Measurements from ENCODE around the gene INTS6L.
"Not testable (repeated sequence)": the region's sequence is repeated elsewhere in the genome, so short reads cannot be mapped to it uniquely, and the experiment has no call there.

Gene INTS6L

GRCh38 chrX:135557344-135557743 is 36.9 kb downstream of the INTS6L start:
- TF ChIP-seq, protein P1, sequence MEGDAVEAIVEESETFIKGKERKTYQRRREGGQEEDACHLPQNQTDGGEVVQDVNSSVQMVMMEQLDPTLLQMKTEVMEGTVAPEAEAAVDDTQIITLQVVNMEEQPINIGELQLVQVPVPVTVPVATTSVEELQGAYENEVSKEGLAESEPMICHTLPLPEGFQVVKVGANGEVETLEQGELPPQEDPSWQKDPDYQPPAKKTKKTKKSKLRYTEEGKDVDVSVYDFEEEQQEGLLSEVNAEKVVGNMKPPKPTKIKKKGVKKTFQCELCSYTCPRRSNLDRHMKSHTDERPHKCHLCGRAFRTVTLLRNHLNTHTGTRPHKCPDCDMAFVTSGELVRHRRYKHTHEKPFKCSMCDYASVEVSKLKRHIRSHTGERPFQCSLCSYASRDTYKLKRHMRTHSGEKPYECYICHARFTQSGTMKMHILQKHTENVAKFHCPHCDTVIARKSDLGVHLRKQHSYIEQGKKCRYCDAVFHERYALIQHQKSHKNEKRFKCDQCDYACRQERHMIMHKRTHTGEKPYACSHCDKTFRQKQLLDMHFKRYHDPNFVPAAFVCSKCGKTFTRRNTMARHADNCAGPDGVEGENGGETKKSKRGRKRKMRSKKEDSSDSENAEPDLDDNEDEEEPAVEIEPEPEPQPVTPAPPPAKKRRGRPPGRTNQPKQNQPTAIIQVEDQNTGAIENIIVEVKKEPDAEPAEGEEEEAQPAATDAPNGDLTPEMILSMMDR (IDR thresholded peaks at IDR 0.05), result no peak
- Mint-ChIP-seq H3K27me3 (ENCODE audit: low read depth, poor library complexity) (no peaks in the 10 kb centered on the region), H3K27ac (no peak overlapping the region), H3K4me3 (no peak overlapping the region), H3K9me3 (peaks cover 8% of the 10 kb centered on the region), H3K36me3 (ENCODE audit: low read depth) (peaks cover 44% of the 10 kb centered on the region), H3K4me1 (no peaks in the 10 kb centered on the region)
- DNase-seq, result no peak

- no peak for DNase-seq
- no peak overlapping the region for H3K27ac Mint-ChIP-seq
- no peaks in the 10 kb centered on the region for H3K4me1 Mint-ChIP-seq
- TF ChIP-seq, protein P1 (IDR thresholded peaks at IDR 0.05), result peak; percentile 22
- H3K27me3 Mint-ChIP-seq (ENCODE audit: low read depth, poor library complexity), result no peaks in the 10 kb centered on the region
- no peak overlapping the region for H3K4me3 Mint-ChIP-seq
- peaks cover 26% of the 10 kb centered on the region for H3K9me3 Mint-ChIP-seq
- peaks cover 22% of the 10 kb centered on the region for H3K36me3 Mint-ChIP-seq (ENCODE audit: low read depth)
Measured at GRCh38 chrX:135572436-135572835, 52.0 kb downstream of the INTS6L start.

DNA sequence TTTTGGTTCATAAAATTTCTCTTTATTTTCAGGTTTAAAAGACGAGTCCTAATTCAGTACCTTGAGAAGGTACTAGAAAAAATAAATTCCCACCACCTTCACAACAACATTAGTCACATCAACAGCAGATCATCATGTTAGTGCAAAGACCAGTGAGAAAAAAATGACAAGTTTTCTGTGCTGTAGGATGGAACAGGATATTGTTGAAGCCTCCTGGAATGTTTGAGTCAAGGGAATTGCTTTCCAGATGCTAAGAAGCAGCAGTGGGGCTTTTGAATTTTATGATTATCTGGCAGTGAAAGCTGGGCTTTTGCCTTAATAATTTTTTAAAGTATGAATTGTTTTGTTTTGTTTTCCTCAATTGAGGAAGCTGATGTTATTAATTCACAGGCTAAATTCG is 61.0 kb downstream of the INTS6L start:
- peaks cover 31% of the 10 kb centered on the region for H3K36me3 Mint-ChIP-seq (ENCODE audit: low read depth)
- no peaks in the 10 kb centered on the region for H3K4me1 Mint-ChIP-seq
- TF ChIP-seq, protein P1 (IDR thresholded peaks at IDR 0.05), result no peak
- H3K4me3 Mint-ChIP-seq, result no peak overlapping the region
- no peak for DNase-seq
- peaks cover 4% of the 10 kb centered on the region for H3K27me3 Mint-ChIP-seq (ENCODE audit: low read depth, poor library complexity)
- H3K27ac Mint-ChIP-seq, result no peak overlapping the region
- H3K9me3 Mint-ChIP-seq, result peaks cover 50% of the 10 kb centered on the region

GRCh38 chrX:135585153-135585552 is 64.7 kb downstream of the INTS6L start:
- Mint-ChIP-seq H3K9me3 (peaks cover 36% of the 10 kb centered on the region), H3K27me3 (ENCODE audit: low read depth, poor library complexity) (peaks cover 8% of the 10 kb centered on the region), H3K27ac (no peak overlapping the region), H3K4me3 (no peak overlapping the region), H3K4me1 (no peaks in the 10 kb centered on the region), H3K36me3 (ENCODE audit: low read depth) (peaks cover 11% of the 10 kb centered on the region)
- no peak for DNase-seq
- TF ChIP-seq, protein P1 (IDR thresholded peaks at IDR 0.05), result no peak

- TF ChIP-seq, protein P1 (IDR thresholded peaks at IDR 0.05), result no peak
- Mint-ChIP-seq H3K27me3 (ENCODE audit: low read depth, poor library complexity) (peaks cover 13% of the 10 kb centered on the region), H3K36me3 (ENCODE audit: low read depth) (no peaks in the 10 kb centered on the region), H3K27ac (no peak overlapping the region), H3K4me1 (no peaks in the 10 kb centered on the region), H3K4me3 (no peak overlapping the region), H3K9me3 (peaks cover 34% of the 10 kb centered on the region)
- no peak for DNase-seq
Measured at GRCh38 chrX:135591871-135592270, 71.4 kb downstream of the INTS6L start.

GRCh38 chrX:135594049-135594448 is 73.6 kb downstream of the INTS6L start:
- H3K27me3 Mint-ChIP-seq (ENCODE audit: low read depth, poor library complexity), result peaks cover 15% of the 10 kb centered on the region
- H3K27ac Mint-ChIP-seq; H3K4me3 Mint-ChIP-seq; DNase-seq; H3K4me1 Mint-ChIP-seq; H3K36me3 Mint-ChIP-seq (ENCODE audit: low read depth): not testable (repeated sequence)
- H3K9me3 Mint-ChIP-seq, result peaks cover 28% of the 10 kb centered on the region

DNA sequence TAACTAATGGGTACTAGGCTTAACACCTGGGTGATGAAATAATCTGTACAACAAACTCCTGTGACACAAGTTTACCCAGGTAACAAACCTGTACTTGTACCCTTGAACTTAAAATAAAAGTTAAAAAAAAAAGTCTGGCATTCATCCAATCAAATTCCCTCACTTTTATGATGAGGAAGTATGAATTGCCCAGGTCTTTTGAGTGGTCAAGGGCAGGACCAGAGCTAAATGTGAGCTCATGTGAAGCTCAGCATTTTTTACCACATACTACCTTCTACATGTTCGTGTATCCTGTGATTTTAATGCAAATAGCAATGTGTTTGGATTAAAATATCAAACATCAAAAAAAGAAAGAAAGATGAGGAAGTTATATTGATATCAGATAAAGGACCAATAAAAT is 74.0 kb downstream of the INTS6L start:
- Mint-ChIP-seq H3K27me3 (ENCODE audit: low read depth, poor library complexity) (peaks cover 15% of the 10 kb centered on the region), H3K9me3 (peaks cover 31% of the 10 kb centered on the region)
- H3K4me3 Mint-ChIP-seq; H3K27ac Mint-ChIP-seq; DNase-seq; H3K4me1 Mint-ChIP-seq; H3K36me3 Mint-ChIP-seq (ENCODE audit: low read depth): not testable (repeated sequence)

Data from nephron progenitor cell (in vitro differentiated cells).